RWPE1 (cell line): ENCODE measurements around the gene RPS6KA6.

Experiments used
- CTCF ChIA-PET: fragments of 350-600 bp; sonication (Branson Sonifier 250); formaldehyde crosslinking; extraction: SDS; loops from one replicate; lab custom pipeline; 2021; lab: Yijun Ruan, JAX
- POLR2A ChIA-PET: fragments of 400-600 bp; formaldehyde crosslinking; extraction: SDS; loops from one replicate; lab custom pipeline; 2020; ENCODE audit warnings: antibody characterized with exemption; ENCODE audit not compliant: low non-redundant PET; lab: Yijun Ruan, JAX
- DNase-seq: peaks from one replicate; pipeline ENCODE4 v3.0.0; 2012; ENCODE audit warnings: low spot score
- H3K27ac ChIP-seq: fragments of 450-650 bp; 2 replicates; pipeline ENCODE4 v1.5.1; 2017
- TF ChIP-seq, protein P1 (sequence below): fragments of 450-650 bp; conservative IDR thresholded peaks from 2 replicates; pipeline ENCODE4 v1.5.1; 2017; ENCODE audit warnings: low read depth, mild to moderate bottlenecking

Gene RPS6KA6

DNA sequence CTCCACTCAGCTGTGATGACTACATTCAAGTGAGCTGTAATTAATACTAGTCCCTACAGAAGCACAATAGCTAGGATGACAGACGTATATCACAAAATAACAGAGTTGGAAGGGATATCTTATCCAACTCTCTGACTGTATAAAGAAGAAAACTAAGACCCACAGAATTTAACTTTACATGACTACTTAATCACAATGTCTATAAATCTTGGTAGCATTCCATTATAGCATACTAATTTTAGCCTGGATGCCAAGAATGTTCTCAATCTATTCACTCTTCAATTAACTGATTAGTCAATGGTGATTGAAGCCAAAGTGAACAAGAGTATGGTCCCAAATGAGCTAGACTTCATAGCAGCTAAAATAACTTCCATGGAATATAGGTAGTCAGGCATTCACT lies 31.2 kb downstream of the RPS6KA6 start:
- ChIA-PET CTCF (interaction anchor here (0.6 kb wide), 1 partner anchor 757 kb away, joined by 3 read pairs; no protein-coding TSS in a partner anchor), POLR2A (no interaction called here)
- no peak for DNase-seq
- TF ChIP-seq, protein P1, sequence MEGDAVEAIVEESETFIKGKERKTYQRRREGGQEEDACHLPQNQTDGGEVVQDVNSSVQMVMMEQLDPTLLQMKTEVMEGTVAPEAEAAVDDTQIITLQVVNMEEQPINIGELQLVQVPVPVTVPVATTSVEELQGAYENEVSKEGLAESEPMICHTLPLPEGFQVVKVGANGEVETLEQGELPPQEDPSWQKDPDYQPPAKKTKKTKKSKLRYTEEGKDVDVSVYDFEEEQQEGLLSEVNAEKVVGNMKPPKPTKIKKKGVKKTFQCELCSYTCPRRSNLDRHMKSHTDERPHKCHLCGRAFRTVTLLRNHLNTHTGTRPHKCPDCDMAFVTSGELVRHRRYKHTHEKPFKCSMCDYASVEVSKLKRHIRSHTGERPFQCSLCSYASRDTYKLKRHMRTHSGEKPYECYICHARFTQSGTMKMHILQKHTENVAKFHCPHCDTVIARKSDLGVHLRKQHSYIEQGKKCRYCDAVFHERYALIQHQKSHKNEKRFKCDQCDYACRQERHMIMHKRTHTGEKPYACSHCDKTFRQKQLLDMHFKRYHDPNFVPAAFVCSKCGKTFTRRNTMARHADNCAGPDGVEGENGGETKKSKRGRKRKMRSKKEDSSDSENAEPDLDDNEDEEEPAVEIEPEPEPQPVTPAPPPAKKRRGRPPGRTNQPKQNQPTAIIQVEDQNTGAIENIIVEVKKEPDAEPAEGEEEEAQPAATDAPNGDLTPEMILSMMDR: no peak
- H3K27ac ChIP-seq: no peak overlapping the region

DNA sequence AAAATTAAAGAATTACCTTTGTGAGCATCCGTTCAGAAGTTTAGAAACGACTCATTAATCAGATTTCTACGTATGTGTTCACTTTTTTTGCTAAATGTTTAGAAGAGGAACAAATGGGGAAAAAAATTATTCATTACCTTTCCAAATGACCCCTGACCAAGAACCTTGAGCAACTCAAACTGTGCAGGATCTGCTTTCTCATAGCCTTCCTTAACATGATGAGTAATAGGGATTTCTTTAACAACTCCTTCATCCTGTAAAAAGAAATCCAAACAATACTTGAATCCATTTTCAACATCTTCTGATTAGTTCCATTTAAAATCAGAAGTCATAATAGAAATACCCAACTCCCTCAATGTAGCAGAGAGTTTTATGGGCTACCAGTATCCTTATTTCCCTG lies 32.1 kb downstream of the RPS6KA6 start:
- CTCF ChIA-PET: no interaction called here
- POLR2A ChIA-PET: no interaction called here
- H3K27ac ChIP-seq: no peak overlapping the region
- TF ChIP-seq, protein P1: no peak
- DNase-seq: no peak

DNA sequence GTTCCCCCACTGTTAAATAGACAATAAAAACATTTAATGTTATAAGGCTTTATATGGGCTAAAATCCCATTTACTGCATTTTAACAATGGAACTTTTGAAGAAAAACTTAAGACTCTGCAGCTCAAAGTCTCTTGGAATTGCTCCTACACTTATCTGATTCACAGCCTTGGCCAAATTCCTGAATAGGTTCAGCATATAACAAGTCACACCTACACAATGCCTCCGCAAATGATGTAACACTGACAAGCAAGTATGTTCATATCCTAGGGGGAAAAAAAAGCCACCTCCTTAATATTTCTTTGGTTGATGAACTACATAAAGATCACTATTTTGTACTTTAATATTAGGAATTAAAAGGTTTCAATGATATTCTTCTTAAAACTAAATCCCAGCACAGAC lies 34.5 kb downstream of the RPS6KA6 start:
- TF ChIP-seq, protein P1: no peak
- ChIA-PET POLR2A (no interaction called here), CTCF (no interaction called here)
- no peak for DNase-seq
- no peak overlapping the region for H3K27ac ChIP-seq

DNA sequence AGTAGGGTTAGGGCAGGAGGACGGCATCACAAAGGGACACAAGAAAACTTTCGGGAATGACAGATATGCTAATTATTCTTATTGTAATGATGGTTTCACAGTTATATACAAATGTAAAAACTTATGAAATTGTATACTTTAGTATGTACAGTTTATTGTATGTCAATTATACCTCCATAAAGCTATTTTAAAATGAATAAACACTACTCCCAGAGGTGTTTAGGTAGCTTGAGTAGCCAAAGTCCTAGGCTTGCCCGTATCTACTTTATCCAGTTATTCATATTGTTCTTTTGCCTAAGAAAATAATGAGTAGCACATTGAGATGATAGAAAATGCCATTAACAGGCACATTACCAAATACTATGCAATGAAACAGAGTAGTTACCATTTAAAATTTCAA lies 43.0 kb downstream of the RPS6KA6 start:
- H3K27ac ChIP-seq: no peak overlapping the region
- TF ChIP-seq, protein P1: no peak
- ChIA-PET CTCF (interaction anchor here (0.8 kb wide), 1 partner anchor 10 kb away, joined by 3 read pairs; no protein-coding TSS in a partner anchor), POLR2A (no interaction called here)
- DNase-seq: no peak

DNA sequence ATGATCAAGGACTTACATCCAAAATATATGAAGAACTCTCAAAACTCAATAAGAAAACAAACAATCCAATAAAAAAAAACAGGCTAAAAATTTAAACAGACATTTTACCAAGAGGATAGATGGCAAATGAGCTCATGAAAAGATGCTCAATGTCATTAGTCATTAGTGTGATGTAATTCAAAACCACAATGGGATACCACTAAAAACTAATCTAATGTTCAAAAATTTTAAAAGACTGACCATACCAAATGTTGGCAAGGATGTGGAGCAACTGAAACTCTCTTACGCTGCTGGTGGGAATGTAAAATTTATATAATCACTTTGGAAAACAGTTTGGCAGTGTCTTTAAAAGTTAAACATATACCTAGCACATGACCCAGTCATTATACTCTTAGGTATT lies 43.7 kb downstream of the RPS6KA6 start:
- POLR2A ChIA-PET: no interaction called here
- CTCF ChIA-PET: no interaction called here
- no peak for DNase-seq
- H3K27ac ChIP-seq: no peak overlapping the region
- TF ChIP-seq, protein P1: no peak

DNA sequence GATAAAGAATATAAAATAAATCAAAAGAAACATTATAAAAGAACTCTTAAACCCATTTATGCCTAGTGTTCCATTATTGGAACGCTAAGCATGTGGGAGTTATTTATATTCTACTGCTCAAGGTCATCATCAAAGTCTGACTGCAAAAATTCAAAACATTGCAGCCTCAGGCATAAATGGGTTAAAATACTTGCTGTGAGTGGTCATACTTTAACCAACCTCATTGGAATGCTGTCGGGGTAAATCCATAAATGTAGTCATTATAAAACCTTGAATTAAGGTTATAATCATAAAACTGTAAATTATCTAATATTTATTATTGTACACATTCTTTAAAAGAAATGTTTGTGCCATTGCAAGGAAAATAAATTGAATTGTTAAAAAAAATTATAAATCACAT lies 55.0 kb downstream of the RPS6KA6 start:
- ChIA-PET CTCF (no interaction called here), POLR2A (no interaction called here)
- no peak for DNase-seq
- TF ChIP-seq, protein P1: no peak
- H3K27ac ChIP-seq: no peak overlapping the region
